ENCODE results near the gene RASL11A.
"Not testable (repeated sequence)": the region's sequence is repeated elsewhere in the genome, so short reads cannot be mapped to it uniquely, and the experiment has no call there.

Gene RASL11A

DNA sequence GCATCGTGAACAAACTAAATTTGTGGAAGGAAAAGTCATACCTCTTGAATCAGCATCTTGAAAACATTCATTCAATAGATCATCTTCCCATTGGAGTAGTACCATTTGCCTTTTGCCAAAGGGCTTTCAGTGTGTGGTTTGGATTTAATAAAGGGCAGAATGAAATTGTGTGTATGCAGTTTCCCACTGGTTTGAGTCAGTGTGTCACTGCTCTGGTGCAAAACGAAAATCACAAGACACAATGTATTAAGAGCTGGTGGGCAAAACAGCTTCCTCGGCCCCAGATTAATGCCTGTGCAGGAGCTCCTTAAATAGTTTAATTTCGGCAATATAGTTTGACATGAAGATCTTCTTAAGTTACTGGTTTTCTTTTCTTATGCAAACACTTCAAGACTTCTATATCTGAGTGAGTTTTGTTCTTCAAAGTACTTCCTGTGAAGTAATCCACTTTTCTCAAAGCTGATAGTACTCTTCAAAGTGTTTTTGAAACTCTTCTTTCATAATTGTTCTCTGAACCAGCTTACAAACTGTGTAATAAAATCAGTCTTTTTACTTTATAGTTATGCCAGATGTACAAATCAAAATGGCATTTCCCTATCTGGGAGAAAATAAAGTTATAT, 32.1 kb downstream of the RASL11A start:
- DNase-seq: no peak

DNA sequence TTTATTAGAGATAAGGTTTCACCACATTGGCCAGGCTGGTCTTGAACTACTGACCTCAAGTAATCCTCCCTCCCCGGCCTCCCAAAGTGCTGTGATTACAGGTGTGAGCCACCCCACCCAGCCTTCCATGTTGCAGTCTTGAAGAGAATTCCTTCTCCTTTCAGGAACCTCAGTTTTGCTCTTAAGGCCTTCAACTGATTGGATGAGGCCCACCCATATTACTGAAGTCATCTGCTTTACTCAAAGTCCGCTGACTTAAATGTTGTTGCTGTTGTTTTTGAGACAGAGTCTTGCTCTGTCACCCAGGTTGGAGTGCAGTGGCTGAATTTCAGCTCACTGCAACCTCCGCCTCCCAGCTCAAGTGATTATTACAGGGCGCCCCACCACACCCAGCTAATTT, 33.5 kb downstream of the RASL11A start:
- no peak for DNase-seq

DNA sequence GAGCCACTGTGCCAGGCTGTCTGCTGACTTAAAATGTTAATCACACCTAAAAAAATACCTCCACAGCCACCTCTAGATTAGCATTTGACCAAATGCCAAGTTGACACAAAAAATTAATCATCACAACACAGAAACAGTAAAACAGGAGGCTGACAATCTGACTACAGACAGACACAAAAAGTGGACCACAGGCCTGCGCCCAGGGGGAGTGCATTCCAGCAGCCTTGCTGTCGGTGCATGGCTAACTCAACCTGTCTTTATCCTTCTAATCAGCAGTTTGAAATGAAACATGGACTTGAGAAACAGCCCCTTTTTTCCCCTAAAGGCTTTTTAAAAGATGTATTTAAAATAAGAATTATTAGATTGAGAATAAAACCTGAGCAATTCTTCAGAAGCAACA, 34.0 kb downstream of the RASL11A start:
- no peak for DNase-seq

DNA sequence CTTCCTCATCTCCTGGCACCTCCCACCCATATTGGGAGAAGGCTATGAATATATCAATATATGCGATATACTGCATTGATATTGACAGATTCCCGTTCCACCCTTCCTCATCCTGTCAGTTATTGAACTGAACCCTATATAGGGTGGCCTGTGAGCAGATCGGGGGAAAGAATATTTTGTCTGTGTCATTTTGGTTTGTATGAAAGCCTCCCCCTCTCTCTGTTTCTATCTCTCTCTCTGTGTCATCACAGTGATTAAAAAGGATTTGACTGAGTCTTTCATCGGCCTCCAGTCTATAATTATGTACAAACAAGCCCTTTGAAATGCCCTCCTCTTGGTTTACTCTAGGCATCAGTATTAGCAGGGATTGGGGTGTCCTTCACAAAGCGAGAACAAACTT, 35.7 kb downstream of the RASL11A start:
- no peak for DNase-seq

DNA sequence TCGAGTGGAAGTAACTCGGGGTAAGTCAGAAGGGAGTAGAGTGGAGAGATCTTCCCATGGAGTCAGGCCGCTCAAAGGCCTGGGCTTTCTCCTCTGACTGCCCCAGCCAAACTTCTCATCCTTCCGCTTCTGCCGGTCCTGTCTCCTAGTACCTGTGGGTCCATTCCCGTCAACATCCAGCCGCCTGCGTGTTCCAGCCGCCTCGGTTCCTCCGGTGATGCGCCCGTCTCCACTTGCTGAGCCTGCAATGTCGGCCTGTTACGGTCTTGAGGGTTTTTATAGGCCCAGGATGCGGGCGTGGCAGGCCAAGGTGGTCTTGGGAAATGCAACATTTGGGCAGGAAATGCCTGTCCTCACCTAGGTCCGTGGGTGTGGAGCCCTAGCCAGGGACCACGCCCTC, 38.3 kb downstream of the RASL11A start:
- DNase-seq: no peak

GRCh38 chr13:27309401-27309958, 38.9 kb downstream of the RASL11A start:
- no peak for DNase-seq

- DNase-seq: no peak
Measured at GRCh38 chr13:27309967-27310598, 39.5 kb downstream of the RASL11A start.

GRCh38 chr13:27310946-27311345, 40.3 kb downstream of the RASL11A start:
- DNase-seq: no peak

DNA sequence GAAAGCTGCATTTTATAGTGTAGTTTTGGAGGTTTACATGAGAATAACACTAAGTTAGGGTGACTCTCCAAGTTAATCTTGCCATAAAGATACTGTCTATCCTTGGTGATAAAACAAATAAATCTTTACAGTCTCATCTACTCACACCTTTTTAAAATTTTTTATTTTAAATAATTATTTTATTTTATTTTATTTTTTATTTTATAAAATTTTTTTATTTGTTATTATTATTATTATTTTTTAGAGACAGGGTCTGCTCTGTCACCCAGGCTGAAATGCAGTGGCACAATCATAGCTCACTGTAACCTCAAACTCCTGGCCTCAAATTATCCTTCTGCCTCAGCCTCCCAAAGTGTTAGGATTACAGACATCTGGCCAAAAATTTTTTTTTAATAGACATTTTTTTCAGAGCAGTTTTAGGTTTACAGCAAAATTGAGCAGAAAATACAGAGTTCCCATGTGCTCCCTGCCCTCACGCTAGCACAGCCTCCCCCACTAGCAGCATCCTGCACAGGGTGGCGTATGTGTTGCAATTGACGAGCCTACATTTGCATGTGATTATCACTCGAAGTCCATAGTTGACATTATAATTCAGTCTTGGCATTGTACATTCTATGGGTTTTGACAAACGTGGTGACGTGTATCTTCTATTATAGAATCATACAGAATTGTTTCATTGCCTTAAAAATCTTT, 41.0 kb downstream of the RASL11A start:
- no peak for DNase-seq

DNA sequence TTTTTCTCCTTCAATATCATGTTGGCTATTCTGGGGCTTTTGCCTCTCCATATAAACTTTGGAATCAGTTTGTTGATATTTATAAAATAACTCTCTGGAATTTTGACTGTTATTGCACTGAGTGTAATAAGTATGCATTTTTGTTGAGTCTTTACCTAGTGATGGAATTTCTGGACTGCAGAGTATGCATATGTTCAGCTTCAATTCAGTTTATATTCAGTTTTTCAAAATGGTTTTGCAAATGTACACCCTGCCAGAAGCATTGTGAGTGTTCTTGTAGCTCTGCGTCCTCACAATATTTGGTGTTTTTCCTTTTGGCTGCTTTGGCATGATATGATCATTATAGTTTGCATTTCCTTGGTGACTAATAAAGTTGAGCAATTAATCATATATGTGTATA, 43.1 kb downstream of the RASL11A start:
- DNase-seq: no peak

DNA sequence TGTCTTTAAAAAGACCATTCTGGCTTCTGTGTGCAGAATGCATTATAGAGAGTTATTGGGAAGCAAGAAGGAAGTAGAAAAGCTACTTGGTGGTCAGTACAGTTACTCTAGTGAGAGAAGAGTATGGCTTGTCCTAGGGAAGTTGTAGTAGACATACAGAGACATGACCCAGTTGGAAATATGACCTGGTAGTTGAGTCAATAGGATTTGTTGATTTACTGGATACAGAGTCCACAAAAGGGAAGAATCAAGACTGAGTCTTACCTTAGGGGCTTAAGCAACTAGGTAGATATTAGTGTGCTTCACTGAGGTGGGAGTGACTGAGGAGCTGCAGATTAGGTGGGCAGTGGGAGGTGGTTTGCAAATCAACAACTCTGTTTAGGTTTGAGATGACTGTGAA, 48.8 kb downstream of the RASL11A start:
- no peak for DNase-seq

DNA sequence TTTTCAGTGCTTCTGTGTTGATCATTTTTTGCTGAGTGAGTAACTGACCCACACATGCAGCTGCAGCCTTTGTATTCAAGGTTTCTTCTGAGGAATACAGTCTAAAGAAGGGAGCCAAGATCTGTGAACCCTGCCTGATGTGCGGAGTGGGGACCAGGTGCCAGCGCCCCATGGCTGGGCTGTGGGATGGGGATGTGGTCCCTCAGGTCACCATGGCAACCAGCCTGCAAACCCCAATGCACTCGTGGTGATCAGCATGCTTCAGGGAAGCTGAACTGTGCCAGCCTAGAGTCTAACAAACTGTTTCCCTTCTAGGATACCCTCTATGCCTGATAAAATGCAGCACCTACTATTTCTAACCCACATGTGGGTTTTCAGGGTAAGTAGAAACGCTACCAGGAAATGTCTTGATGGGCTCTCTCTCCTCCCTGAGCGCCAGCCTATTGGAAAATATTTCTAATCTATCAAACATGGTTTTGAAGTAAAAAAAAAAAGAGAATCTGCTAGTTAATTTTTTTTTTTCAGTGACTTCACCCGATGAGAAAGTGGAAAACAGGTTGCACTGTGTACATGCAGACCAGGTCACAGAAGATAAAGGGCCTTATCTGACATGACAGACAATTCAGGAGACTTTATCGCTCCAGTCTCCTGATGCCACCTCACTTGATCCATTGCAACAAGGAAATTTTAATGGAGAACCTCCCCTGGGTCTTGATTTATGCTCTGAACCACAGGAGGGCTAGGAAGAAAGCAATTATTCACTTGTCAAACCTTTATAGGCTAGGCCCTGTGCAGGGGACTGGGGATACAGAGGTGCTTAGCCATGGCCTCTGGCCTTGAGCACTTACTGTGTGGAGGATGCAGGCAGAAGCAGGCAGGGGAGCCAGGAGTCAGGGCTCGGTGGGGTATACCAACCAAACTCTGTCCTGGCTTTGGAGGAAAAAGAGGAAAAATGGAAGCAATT, 51.1 kb downstream of the RASL11A start:
- no peak for DNase-seq

DNA sequence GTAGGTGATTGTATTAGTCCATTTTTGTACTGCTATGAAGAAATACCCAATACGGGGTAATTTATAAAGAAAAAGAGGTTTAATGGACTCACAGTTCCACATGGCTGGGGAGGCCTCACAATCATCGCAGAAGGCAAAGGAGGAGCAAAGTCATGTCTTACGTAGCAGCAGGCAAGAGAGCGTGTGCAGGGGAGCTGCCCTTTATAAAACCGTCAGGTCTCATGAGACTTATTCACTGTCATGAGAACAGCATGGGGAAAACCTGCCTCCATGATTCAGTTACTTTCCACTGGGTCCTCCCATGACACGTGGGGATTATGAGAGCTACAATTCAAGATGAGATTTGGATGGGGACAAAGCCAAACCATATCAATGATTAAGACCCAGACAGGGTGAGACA, 51.8 kb downstream of the RASL11A start:
- DNase-seq: not testable (repeated sequence)

Data from T-helper 9 cell (primary cell).